HS-5 (cell line): ENCODE measurements around the gene SPHK2.
A peak's percentile ranks its signal among the peaks of the same experiment; 100 is the strongest.
"Not testable (repeated sequence)": the region's sequence is repeated elsewhere in the genome, so short reads cannot be mapped to it uniquely, and the experiment has no call there.

Experiments
- DNase-seq: peaks from one replicate; pipeline ENCODE4 v3.0.0-alpha.2; 2012; ENCODE audit warnings: low read depth

Gene SPHK2, protein sequence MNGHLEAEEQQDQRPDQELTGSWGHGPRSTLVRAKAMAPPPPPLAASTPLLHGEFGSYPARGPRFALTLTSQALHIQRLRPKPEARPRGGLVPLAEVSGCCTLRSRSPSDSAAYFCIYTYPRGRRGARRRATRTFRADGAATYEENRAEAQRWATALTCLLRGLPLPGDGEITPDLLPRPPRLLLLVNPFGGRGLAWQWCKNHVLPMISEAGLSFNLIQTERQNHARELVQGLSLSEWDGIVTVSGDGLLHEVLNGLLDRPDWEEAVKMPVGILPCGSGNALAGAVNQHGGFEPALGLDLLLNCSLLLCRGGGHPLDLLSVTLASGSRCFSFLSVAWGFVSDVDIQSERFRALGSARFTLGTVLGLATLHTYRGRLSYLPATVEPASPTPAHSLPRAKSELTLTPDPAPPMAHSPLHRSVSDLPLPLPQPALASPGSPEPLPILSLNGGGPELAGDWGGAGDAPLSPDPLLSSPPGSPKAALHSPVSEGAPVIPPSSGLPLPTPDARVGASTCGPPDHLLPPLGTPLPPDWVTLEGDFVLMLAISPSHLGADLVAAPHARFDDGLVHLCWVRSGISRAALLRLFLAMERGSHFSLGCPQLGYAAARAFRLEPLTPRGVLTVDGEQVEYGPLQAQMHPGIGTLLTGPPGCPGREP

GRCh38 chr19:48618916-48619691, at the start of gene SPHK2, which contains the start of gene RPL18:
SPHK2 (plus strand) TSS chr19:48619506; CDS start chr19:48620515, 1,009 bp downstream.
RPL18 (minus strand) TSS chr19:48619178; CDS start chr19:48619143, 35 bp downstream.
- peak; percentile 98 for DNase-seq

- no peak for DNase-seq
Measured at GRCh38 chr19:48569814-48570213, 49.5 kb upstream of the SPHK2 start.

DNA sequence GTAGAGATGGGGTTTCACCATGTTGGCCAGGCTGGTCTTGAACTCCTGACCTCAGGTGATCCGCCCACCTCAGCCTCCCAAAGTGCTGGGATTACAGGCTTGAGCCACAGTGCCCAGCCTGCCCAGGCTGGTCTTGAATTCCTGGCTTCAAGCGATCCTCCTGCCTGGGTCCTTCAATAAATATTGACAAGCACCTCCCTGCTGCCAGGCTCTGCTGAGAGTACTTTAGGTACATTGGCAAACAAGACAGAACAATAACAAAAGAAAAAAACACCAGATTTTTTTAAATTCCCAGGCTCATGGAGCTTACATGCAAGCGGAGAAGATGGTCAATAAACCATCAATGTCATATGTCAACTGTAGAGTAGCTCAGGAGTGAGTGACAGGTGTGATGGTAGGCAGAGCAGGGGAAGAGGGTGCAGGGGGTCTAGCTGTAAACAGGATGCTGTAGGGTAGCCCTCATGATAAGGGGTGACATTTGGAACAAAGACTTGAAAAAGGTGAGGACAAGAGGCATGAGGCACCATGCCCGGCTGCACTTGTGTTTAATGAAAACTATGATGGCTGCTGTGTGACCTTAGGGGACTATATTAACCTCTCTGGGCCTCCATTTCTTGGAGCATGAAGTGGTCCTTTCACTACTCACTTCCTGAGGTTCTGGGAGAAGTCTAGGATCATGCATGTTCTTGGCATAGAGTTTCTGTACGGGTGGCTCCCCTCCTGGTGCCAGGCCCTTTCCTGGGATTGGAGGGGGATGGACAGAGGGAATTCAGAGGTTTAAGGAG, 47.7 kb upstream of the SPHK2 start:
- no peak for DNase-seq

GRCh38 chr19:48573163-48573505, 46.2 kb upstream of the SPHK2 start:
- no peak for DNase-seq

DNA sequence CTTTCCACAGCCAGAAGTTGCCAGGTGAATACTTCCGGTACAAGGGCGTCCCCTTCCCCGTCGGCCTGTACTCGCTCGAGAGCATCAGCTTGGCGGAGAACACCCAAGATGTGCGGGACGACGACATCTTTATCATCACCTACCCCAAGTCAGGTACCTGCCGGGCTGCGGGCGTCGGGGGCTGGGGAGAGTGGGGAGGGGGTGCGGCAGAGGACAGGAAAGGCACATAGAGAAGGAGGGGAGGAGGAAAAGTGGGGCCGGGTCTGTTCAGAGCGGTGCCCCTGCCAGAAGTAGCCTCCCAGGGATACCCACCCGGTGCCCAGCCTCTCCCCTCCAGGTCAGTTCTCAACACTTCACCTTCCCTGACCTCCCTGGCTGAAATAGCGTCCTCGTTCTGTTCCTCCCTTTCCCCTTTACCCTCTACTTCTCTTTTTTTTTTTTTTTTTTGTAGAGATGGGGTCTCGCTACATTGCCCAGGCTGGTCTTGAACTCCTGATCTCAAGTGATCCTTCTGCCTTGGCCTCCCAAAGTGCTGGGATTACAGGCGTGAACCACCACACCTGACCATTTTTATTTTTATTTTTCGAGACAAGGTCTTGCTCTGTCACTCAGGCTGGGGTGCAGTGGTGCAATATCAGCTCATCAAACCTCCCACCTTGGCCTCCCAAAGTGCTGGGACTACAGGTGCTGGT, 43.2 kb upstream of the SPHK2 start:
- no peak for DNase-seq

DNA sequence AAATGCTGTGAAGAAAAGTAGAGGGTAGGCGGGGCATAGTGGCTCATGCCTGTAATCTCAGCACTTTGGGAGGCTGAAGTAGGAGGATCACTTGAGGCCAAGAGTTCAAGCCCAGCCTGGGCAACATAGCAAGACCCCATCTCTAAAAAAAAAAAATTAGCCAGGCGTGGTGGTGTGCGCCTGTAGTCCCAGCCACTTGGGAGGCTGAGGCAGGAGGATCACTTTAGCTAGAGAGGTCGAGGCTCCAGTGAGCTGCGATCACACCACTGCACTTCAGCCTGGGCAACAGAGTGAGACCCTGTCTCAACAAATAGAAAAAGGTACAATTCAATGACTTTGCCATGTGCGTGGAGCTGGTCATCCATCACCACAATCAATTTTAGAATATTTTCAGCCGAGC, 41.4 kb upstream of the SPHK2 start:
- DNase-seq, result not testable (repeated sequence)

DNA sequence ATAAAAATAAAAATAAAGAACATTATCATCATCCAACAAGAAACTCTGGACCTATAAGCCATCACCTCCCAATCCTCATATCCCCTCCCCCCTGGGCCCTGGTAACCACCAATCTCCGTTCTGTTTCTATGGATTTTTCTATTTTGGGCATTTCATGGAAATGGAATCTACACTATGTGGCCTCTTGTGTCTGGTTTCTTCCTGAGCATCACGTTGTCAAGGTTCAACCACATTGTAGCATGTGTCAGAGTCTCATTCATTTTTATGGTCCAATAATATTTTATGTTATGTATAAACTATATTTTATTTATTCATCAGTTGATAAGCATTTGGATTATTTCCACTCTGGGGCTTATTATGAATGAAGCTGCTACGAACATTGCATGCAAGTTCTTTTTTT, 40.4 kb upstream of the SPHK2 start:
- DNase-seq, result no peak

DNA sequence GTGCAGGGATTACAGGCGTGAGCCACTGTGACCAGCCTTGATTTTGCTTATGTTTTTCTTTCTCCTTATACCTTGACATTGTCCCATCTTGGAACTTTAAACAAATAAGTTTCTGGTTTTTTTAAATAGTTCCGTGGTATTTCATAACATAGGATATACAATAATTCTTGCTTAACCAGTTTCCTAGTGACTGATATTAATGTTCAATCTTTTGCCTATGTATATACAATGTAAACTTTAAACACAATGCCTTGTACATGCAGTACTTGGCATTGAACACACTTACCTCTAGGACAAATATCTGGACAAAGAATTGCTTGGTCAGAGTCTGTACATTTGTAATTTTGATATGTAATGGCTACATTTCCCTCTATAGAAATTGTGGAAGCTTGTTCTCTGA, 37.1 kb upstream of the SPHK2 start:
- DNase-seq, result no peak

GRCh38 chr19:48587387-48587786, 31.9 kb upstream of the SPHK2 start:
- no peak for DNase-seq

DNA sequence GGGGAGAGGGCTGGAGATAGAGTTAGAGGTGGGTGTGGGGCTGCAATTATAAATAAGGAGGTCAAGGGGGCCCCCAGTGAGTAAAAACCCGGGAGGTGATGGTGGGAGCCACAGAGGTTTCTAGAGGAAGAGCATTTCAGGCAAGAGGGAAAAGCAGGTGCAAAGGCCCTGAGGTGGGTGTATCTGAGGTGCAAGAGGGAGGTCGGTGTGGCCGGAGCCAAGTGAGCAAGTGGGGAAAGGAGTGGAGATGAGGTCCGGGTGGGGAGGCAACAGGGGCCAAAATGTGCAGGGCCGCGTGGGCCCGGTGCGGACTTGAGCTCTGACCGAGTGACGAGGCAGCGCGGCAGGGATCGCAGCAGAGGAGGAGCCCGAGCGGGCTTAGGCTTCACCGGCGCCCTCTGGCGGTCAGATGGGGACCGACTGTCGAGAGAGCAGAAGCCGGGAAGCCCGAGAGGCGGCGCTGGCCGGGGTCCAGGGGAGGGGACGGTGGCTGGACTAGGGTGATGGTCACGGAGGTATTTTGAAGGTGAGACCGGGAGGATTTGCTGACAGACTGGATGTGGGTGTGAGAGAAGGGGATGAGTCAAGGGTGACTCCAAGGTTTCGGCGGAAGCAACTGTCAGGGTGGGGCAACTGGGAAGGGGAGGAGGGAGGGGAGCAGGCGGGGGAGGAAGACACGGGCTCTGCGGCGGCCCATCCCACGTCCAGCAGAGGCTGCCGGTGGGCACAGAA, 30.5 kb upstream of the SPHK2 start:
- DNase-seq, result peak; percentile 59

DNA sequence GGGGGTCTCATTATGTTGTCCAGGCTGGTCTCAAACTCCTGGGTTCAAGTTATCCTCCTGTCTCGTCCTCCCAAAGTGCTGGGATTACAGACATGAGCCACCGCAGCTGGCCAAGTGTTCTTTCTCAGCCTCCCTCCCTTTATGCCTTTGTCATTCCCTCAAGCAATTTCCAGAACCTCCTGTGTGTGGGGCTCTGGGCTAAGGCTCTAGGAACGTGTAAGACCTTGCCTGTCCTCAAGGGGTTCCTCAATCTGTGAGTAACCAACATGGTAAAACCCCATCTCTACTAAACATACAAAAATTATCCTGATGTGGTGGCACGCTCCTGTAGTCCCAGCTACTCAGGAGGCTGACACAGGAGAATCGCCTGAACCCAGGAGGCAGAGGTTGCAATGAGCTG, 28.3 kb upstream of the SPHK2 start:
- no peak for DNase-seq

- no peak for DNase-seq
Measured at GRCh38 chr19:48595171-48595570, 24.1 kb upstream of the SPHK2 start.

DNA sequence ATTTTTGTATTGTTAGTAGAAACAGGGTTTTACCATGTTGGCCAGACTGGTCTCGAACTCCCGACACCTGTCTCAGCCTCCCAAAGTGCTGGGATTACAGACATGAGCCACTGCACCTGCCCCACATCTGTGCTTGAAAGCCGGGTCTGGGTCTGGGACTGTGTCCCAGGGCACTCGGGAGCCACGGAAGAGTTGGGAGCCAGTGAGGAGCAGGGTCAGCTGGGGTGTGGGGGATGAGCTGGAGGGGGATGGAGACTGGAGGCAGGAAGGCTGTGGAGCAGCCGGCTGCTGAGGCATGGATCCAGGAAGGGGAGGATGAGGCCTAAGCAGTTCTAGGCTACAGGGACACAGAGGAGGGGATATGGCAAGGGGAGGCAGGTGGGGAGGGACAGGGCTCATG, 23.5 kb upstream of the SPHK2 start:
- no peak for DNase-seq

DNA sequence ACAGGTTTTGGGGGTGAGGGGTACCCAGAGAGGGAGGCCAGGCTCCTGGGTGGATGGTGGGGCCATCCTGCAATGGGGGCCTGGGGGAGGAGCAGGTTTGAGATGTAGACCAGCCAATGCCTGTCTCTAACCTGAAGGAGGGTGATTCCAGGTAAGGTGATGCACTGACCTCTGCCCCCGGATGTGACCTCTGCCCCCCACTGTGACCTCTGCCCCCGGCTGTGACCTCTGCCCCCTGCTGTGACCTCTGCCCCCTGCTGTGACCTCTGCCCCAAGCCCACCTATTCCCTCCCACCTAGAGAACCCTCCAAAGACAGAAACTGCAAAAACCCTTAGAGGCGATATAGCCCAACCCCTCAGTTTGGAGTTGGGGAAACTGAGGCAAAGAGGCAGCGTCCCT, 23.1 kb upstream of the SPHK2 start:
- DNase-seq, result no peak

DNA sequence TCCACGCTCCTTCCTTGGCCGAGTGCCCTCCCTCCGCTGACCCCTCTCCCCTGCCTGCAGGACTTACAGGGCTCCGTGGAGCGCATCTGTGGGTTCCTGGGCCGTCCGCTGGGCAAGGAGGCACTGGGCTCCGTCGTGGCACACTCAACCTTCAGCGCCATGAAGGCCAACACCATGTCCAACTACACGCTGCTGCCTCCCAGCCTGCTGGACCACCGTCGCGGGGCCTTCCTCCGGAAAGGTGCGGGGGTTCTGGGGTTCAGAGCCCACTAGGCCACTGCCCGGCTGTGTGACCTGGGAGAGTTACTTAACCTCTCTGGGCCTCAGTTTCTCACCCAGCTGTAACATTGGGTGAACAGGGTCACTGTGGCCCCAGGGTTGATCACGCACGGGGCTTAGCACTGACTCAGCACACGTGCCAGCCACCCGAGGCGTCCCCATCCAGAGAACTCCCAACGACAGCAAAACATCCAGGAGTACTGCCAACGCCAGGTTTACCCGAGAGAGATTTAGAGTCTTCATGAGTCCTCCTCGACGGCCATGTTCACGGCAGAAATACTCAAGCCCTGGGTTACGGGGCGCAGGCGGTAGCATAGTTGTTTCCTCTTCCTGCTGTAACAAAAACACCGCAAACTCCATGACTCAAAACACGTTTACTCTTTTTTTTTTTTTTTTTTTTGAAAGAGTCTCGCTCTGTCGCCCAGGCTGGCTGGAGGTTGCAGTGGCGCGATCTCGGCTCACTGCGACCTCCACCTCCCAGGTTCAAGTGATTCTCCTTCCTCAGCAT, 22.4 kb upstream of the SPHK2 start:
- no peak for DNase-seq

- DNase-seq, result no peak
Measured at GRCh38 chr19:48598996-48599700, 20.2 kb upstream of the SPHK2 start.

DNA sequence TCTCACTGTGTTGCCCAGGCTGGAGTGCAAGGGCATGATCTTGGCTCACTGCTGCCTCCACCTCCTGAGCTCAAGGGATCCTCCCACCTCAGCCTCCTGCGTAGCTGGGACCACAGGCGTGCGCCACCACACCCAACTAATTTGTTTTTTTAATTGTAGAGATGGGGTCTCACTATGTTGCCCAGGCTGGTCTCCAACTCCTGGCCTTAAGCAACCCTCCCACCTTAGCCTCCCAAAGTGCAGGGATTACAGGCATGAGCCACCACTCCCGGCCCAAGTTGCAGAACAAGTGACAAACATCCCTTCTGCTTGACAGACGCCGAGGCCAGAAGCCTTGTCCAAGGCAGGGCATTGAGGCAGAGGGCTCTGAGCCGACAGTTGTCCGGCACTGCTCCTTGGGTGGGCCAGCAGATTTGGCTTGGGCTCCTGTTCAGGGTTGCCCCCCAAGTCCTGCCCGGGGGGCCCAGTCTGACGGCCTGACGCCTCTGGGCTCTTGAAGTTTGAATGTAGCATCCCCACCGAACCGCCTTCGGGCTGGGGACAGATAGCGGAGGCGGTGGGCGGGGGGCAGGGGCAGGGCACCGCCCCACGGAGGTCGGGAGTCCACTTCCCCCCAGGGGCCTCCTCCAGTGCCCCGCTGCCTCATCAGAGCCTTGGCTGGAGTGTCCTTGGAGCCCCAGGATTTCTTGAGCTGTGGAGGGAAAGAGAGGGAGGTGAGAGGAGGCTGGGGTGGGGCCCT, 18.5 kb upstream of the SPHK2 start:
- DNase-seq, result no peak

DNA sequence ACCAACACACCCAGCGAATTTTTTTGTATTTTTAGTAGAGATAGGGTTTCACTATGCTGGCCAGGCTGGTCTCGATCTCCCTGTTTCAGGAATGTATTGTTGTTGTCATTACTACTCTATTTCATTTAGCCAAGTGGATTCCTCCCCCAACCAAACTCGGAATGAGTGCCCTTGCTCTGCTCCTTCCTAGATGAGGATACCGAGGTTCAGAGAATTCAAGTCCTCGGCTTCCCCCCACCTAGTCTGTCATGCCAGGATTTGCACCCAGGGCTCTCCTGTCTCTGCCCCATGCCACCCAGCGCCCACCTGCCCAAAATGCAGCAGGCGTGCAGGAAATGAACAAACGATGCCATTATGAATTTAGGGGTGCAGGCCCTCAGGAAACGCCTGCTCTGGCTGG, 16.3 kb upstream of the SPHK2 start:
- DNase-seq, result no peak

GRCh38 chr19:48603449-48603848, 15.9 kb upstream of the SPHK2 start:
- no peak for DNase-seq
